ENCODE data around the gene DAZAP2. TPM values are rescaled to one million over a fixed set of nuclear protein-coding genes. Genes with fewer than 3 reads are reported as not detected.

DAZAP2 gene
- polyA plus RNA-seq, 2 of the 4 experiments (the other 2 are of a cell fraction): 304 to 375 TPM

GRCh38 chr12:51247523-51248206 is 9.0 kb downstream of the DAZAP2 start:
- H3K9me3 ChIP-seq: no peaks in the 10 kb centered on the region
- TF ChIP-seq FOXS1 (CRISPR knock-in tag; IDR thresholded peaks at IDR 0.05) (no peak), TFCP2L1 (CRISPR knock-in tag; IDR thresholded peaks at IDR 0.05) (no peak), ZC3H11A (IDR thresholded peaks at IDR 0.05) (no peak), MYC (IDR thresholded peaks at IDR 0.05; ENCODE audit: borderline replicate concordance, low read length) (no peak), EP300 (IDR thresholded peaks at IDR 0.05) (no peak), TP53 (CRISPR knock-in tag; IDR thresholded peaks at IDR 0.05) (no peak), ZFP36 (IDR thresholded peaks at IDR 0.05; ENCODE audit: borderline replicate concordance, partially characterized antibody) (no peak), GATA3 (IDR thresholded peaks at IDR 0.05; ENCODE audit: borderline replicate concordance) (no peak), RCOR1 (IDR thresholded peaks at IDR 0.05; ENCODE audit: low read depth, low read length) (no peak), HOXB13 (CRISPR knock-in tag; IDR thresholded peaks at IDR 0.05; ENCODE audit: low read depth) (no peak), CEBPB (IDR thresholded peaks at IDR 0.05) (no peak), PBX3 (IDR thresholded peaks at IDR 0.05) (no peak), RNF2 (IDR thresholded peaks at IDR 0.05; ENCODE audit: borderline replicate concordance, low read depth) (no peak), CBX8 (IDR thresholded peaks at IDR 0.05) (no peak), CHD2 (IDR thresholded peaks at IDR 0.05; ENCODE audit: low read length, partially characterized antibody) (no peak), SMC3 (IDR thresholded peaks at IDR 0.05) (no peak), RFX5 (IDR thresholded peaks at IDR 0.05) (no peak), USF2 (IDR thresholded peaks at IDR 0.05) (no peak)
- TF ChIP-seq, protein P1, sequence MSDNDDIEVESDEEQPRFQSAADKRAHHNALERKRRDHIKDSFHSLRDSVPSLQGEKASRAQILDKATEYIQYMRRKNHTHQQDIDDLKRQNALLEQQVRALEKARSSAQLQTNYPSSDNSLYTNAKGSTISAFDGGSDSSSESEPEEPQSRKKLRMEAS (IDR thresholded peaks at IDR 0.05): no peak
- TF ChIP-seq, protein P2, sequence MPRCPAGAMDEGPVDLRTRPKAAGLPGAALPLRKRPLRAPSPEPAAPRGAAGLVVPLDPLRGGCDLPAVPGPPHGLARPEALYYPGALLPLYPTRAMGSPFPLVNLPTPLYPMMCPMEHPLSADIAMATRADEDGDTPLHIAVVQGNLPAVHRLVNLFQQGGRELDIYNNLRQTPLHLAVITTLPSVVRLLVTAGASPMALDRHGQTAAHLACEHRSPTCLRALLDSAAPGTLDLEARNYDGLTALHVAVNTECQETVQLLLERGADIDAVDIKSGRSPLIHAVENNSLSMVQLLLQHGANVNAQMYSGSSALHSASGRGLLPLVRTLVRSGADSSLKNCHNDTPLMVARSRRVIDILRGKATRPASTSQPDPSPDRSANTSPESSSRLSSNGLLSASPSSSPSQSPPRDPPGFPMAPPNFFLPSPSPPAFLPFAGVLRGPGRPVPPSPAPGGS (IDR thresholded peaks at IDR 0.05): no peak
- ChIA-PET CTCF (interaction anchor here (0.6 to 4.7 kb wide), 4 partner anchors 9 to 423 kb away, joined by 3 to 17 read pairs (median 6); partner anchors contain the start of gene DAZAP2), POLR2A (no interaction called here)
- H3K4me2 ChIP-seq: no peak overlapping the region
- no peak overlapping the region for H3K4me3 ChIP-seq
- ATAC-seq: peak; percentile 14 to 19; a peak in 5 of 6 replicates
- FAIRE-seq: no peak
- WGBS (ENCODE audit: missing lambda C conversion rate): 76% methylated on average over 14 of the region's 14 CpGs
- no peaks in the 10 kb centered on the region for H3K4me1 ChIP-seq
- no peak for DNase-seq (ENCODE audit: low read depth in 1 of 2, low spot score in 1 of 2)
- H3K27ac ChIP-seq: no peak overlapping the region

GRCh38 chr12:51253276-51253675 is 14.7 kb downstream of the DAZAP2 start:
- WGBS (ENCODE audit: missing lambda C conversion rate): 100% methylated on average over 1 of the region's 1 CpG
- CTCF ChIA-PET: interaction anchor here (1.1 to 5.4 kb wide), 7 partner anchors 9 to 98 kb away, joined by 3 to 33 read pairs (median 5); partner anchors contain the start of gene DAZAP2
- no peaks in the 10 kb centered on the region for H3K4me1 ChIP-seq
- no peak overlapping the region for H3K4me2 ChIP-seq
- no peak overlapping the region for H3K4me3 ChIP-seq
- H3K27ac ChIP-seq: no peak overlapping the region
- no peaks in the 10 kb centered on the region for H3K9me3 ChIP-seq
- no peak for ATAC-seq
- no peak for DNase-seq (ENCODE audit: low read depth in 1 of 2, low spot score in 1 of 2)
- FAIRE-seq: no peak
- POLR2A ChIA-PET: interaction anchor here (1.3 to 1.8 kb wide), 2 partner anchors 9 to 14 kb away, joined by 5 to 11 read pairs; partner anchors contain the start of gene DAZAP2
- TF ChIP-seq POLR2A (IDR thresholded peaks at IDR 0.05; ENCODE audit: low read length) (no peak), RFX5 (IDR thresholded peaks at IDR 0.05) (no peak), HES2 (IDR thresholded peaks at IDR 0.05) (no peak), HOXA7 (CRISPR knock-in tag; IDR thresholded peaks at IDR 0.05) (no peak), EHF (CRISPR knock-in tag; IDR thresholded peaks at IDR 0.05) (no peak), ZFP36 (IDR thresholded peaks at IDR 0.05; ENCODE audit: borderline replicate concordance, partially characterized antibody) (no peak), TFCP2L1 (CRISPR knock-in tag; IDR thresholded peaks at IDR 0.05) (no peak), CBX8 (IDR thresholded peaks at IDR 0.05) (no peak), CHD4 (IDR thresholded peaks at IDR 0.05; ENCODE audit: borderline replicate concordance) (no peak), EP300 (IDR thresholded peaks at IDR 0.05) (no peak), E2F6 (IDR thresholded peaks at IDR 0.05; ENCODE audit: borderline replicate concordance, low read depth) (no peak), CEBPB (IDR thresholded peaks at IDR 0.05) (no peak), PHF8 (IDR thresholded peaks at IDR 0.05; ENCODE audit: borderline replicate concordance, low read depth) (no peak), FOSB (CRISPR knock-in tag; IDR thresholded peaks at IDR 0.05) (no peak), POLR2AphosphoS2 (conservative IDR thresholded peaks at IDR 0.05; ENCODE audit: low read length) (no peak), PBX3 (IDR thresholded peaks at IDR 0.05) (no peak), ZSCAN20 (CRISPR knock-in tag; IDR thresholded peaks at IDR 0.05) (no peak), KDM5A (IDR thresholded peaks at IDR 0.05) (no peak)
- TF ChIP-seq, protein P3, sequence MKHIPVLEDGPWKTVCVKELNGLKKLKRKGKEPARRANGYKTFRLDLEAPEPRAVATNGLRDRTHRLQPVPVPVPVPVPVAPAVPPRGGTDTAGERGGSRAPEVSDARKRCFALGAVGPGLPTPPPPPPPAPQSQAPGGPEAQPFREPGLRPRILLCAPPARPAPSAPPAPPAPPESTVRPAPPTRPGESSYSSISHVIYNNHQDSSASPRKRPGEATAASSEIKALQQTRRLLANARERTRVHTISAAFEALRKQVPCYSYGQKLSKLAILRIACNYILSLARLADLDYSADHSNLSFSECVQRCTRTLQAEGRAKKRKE (CRISPR knock-in tag; IDR thresholded peaks at IDR 0.05; ENCODE audit: low read depth): no peak
